ENCODE measurements around the gene DCT.

DNA sequence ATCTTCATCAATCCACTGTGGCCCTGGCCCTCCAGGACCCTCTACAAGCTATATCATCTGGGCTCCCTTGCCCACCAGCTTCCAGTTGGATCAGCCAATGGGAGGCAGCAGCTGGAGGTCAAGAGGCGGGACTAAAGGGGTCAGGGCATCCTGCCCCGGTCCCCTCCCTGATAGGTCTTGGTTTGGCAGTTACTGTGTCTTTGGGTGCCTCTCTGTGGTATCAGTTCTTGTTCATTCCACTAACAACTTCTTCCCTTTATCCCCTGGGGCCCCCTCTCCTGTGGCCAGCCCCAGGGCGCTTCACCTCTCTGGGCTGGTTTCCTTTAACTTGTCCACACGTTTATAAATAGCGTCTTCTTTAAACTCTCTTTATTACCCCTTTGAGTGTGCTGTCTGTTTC lies 83.6 kb downstream of the DCT start:
- TF ChIP-seq, protein P1, sequence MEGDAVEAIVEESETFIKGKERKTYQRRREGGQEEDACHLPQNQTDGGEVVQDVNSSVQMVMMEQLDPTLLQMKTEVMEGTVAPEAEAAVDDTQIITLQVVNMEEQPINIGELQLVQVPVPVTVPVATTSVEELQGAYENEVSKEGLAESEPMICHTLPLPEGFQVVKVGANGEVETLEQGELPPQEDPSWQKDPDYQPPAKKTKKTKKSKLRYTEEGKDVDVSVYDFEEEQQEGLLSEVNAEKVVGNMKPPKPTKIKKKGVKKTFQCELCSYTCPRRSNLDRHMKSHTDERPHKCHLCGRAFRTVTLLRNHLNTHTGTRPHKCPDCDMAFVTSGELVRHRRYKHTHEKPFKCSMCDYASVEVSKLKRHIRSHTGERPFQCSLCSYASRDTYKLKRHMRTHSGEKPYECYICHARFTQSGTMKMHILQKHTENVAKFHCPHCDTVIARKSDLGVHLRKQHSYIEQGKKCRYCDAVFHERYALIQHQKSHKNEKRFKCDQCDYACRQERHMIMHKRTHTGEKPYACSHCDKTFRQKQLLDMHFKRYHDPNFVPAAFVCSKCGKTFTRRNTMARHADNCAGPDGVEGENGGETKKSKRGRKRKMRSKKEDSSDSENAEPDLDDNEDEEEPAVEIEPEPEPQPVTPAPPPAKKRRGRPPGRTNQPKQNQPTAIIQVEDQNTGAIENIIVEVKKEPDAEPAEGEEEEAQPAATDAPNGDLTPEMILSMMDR (IDR thresholded peaks at IDR 0.05) = no peak
- no peak for TF ChIP-seq POLR2A (IDR thresholded peaks at IDR 0.05)

All from breast epithelium (tissue), 3 donors.